Kidney epithelial cell (primary cell): ENCODE results near the gene PAX7. TPM values are rescaled to one million over a fixed set of nuclear protein-coding genes. Genes with fewer than 3 reads are reported as not detected.

Experiments used
- DNase-seq: peaks from one replicate; pipeline ENCODE4 v3.0.0-alpha.2; 2010; ENCODE audit warnings: low read depth
- H3K27me3 ChIP-seq: 2 replicates; pipeline ENCODE4 v1.6.0; 2011; ENCODE audit warnings: low read length; ENCODE audit not compliant: control insufficient read depth, insufficient read depth
- H3K36me3 ChIP-seq: 2 replicates; pipeline ENCODE4 v1.5.1; 2011; ENCODE audit warnings: low read length; ENCODE audit not compliant: control insufficient read depth, insufficient read depth
- H3K4me3 ChIP-seq: 2 replicates; pipeline ENCODE4 v1.5.1; 2011; ENCODE audit warnings: low read depth, mild to moderate bottlenecking, control low read depth, low read length
- total RNA-seq: library from RNA; depleted of rRNA; stranded (reverse); fragments of >200 nt; gene quantifications from 2 replicates; pipeline ENCODE4 v1.2.3, GENCODE V29; 2015
- TF ChIP-seq, protein P1 (sequence below): IDR thresholded peaks from 2 replicates; pipeline ENCODE4 v1.5.1; 2011; ENCODE audit warnings: mild to moderate bottlenecking, moderate library complexity, low read length, control low read depth, inconsistent platforms; ENCODE audit not compliant: insufficient read depth, poor library complexity, severe bottlenecking

Gene PAX7
- total RNA-seq, 1 donor from 2014 or later: not detected

DNA sequence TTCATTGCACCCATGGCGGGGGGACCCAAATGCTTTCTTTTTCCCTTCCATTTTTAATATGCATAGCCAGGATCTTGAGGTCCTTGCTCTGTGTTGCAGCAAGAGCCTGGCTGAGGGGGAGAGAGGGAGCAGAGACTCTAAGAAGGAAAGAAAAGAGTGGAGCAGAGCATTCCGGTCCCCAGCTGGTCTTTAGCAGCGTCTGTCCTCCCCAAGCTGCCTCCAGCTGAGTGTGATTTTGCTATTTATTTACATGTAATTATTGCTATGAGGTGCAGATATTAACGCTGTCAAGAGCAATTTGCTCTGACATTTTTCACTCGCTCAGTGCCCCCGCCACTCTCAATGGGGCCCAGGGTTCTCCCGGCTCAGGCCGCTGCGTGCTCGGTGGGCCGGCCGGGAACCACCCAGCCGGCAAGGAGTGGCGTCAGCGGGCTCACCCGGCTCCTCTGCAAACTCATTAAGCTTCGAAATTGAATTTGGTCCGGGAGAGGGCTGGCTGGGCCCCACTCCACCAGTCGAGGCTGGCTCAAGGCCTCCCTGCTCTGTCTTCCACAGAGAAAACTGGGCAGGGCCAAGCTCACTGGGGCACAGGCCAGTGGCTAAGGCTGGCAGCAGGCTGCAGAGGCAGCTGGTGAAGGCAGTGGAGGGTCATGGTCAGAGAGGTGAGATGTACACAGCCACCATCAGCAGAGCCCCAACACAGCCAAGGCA lies 93.2 kb downstream of the PAX7 start:
- TF ChIP-seq, protein P1, sequence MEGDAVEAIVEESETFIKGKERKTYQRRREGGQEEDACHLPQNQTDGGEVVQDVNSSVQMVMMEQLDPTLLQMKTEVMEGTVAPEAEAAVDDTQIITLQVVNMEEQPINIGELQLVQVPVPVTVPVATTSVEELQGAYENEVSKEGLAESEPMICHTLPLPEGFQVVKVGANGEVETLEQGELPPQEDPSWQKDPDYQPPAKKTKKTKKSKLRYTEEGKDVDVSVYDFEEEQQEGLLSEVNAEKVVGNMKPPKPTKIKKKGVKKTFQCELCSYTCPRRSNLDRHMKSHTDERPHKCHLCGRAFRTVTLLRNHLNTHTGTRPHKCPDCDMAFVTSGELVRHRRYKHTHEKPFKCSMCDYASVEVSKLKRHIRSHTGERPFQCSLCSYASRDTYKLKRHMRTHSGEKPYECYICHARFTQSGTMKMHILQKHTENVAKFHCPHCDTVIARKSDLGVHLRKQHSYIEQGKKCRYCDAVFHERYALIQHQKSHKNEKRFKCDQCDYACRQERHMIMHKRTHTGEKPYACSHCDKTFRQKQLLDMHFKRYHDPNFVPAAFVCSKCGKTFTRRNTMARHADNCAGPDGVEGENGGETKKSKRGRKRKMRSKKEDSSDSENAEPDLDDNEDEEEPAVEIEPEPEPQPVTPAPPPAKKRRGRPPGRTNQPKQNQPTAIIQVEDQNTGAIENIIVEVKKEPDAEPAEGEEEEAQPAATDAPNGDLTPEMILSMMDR: no peak
- no peaks in the 10 kb centered on the region for H3K36me3 ChIP-seq
- H3K27me3 ChIP-seq: peaks cover 63% of the 10 kb centered on the region
- DNase-seq: no peak
- no peak overlapping the region for H3K4me3 ChIP-seq

DNA sequence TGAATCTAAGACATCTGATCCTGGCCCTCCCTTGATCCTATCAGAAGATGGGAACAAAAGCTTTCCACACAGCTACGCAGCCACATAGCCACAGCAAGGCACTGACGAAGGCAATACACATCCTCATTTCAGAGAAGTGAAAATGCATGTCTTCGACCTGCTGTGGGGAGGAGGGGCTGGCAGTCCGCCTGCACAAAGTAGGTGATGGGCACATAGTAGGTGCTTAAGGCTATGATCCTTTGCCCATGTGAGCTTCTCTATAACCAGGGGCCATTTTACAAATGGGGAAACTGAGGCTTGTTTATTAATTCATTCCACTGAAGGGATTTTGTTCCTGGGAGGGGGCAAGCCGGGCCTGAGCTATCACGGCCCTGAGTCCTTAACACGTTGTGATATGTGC lies 94.2 kb downstream of the PAX7 start:
- TF ChIP-seq, protein P1: no peak
- H3K4me3 ChIP-seq: no peak overlapping the region
- H3K36me3 ChIP-seq: no peaks in the 10 kb centered on the region
- H3K27me3 ChIP-seq: peaks cover 57% of the 10 kb centered on the region
- no peak for DNase-seq

DNA sequence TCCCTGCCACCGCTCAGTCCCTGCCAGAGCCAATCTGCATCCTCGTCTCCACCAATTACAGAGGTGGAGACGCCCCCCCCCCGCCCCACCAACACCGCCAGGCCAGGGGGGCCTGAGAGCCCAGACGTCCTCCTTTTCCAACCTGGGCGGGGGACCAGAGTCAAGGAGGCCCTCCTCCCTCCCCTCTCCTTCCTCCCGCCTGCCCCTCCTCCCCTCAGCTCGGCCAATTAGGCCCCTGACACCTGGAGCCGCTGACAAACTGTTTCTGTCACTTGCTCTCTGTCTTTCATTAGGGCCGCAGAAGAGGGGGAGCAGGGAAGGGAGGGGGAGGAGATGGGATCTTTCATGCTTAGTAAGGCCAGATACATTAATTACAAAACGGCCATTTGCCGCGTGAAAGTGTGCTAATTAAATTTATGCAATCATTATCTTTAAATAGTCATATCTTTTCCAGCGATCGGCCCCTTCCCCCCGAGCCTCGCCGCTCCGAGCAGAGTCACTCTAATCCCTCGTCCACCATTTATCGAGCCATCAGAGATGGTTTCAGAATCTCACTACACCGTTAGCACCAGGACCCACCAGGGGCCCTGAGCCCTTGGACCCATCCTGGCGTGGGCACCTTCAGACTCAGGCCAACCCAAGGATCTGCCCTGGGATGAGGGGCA lies 94.7 kb downstream of the PAX7 start:
- Histone ChIP-seq H3K4me3 (no peak overlapping the region), H3K36me3 (no peaks in the 10 kb centered on the region), H3K27me3 (peaks cover 52% of the 10 kb centered on the region)
- no peak for DNase-seq
- TF ChIP-seq, protein P1: no peak

DNA sequence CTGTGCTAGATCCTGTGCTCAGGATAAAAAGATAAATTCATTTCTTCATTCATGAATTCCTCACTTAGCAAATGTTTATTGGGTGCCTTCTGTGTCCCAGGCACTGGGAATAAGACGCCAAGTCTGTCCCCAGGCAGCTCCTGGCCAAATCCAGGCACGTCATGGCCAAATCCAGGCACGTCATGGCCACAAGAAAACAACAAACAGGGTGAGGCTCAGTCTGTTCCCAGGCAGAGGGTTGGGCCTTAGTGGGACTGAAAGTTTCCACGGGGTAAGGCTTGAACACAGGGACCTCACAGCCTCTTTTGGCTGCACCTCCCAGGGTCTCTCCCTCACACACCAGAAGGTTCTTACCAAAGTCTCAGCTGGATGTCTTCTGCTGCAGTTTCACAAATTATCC lies 95.7 kb downstream of the PAX7 start:
- no peaks in the 10 kb centered on the region for H3K36me3 ChIP-seq
- TF ChIP-seq, protein P1: no peak
- H3K27me3 ChIP-seq: peaks cover 42% of the 10 kb centered on the region
- DNase-seq: no peak
- no peak overlapping the region for H3K4me3 ChIP-seq

DNA sequence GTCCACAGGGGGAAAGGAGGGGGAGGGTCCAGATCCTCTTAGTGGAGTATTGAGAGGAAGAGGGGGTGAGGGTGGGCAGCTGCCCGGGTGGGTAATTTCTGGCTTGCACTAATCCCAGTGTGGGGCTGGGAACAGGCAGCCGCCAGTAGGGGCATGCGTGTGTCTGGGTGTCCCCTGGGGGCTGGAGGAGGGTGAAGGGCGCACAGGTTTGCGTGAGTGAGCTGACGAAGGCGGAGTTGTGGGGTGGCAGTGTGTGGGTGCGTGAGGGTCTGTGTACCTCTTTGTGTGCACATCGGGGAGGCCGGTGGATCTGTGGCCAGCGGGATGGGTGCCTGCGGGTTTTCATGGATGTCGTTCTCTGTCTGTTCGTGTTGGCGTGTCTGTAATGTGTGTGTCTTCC lies 97.3 kb downstream of the PAX7 start:
- DNase-seq: no peak
- H3K36me3 ChIP-seq: no peaks in the 10 kb centered on the region
- no peak overlapping the region for H3K4me3 ChIP-seq
- TF ChIP-seq, protein P1: no peak
- peaks cover 38% of the 10 kb centered on the region for H3K27me3 ChIP-seq
